HG02623 (cell line): ENCODE measurements around the gene MFSD2B.
"Not testable (repeated sequence)": the region's sequence is repeated elsewhere in the genome, so short reads cannot be mapped to it uniquely, and the experiment has no call there.

Experiments
- ATAC-seq: cut with Tn5 transposase; IDR thresholded peaks from one replicate; pipeline ENCODE4 v1.9.1; 2021; ENCODE audit warnings: moderate library complexity; ENCODE audit not compliant: unreplicated experiment

The MFSD2B gene

DNA sequence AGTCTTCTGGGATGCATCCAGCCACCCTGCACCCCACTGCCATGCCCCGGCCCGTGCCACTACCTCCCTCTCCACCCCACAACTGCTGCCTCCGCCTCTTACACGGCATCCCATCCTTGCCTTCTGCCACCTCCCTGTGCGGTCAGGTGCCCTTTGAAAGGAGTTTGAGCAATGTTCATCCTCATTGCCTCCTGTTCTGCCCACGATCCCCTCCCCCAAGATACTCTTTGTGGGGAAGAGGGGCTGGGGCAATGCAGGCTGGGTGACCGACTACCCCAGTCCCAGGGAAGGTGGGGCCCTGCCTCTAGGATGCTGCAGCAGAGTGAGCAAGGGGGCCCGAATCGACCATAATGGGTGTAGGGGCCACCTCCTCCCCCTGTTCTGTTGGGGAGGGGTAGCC, 8.4 kb downstream of the MFSD2B start:
- no peak for ATAC-seq

DNA sequence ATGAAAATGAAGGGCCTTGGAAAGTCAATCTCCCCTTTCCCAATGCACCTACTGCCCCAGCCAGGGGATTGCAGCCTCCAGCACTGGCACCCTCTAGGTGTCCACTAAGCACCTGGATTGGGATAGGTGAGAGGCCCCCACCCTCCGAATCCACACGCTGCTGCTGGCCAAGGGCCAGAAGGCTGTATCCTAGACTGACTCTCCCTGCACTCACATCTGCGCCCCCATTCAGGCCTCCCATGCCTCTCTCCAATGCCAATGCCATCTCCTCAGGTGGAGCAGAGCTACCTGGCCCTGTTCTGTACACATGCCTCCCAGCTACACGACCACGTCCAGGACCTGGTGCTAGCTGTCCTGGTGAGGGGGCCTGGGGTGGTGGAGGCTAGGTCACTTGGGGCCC, 9.8 kb downstream of the MFSD2B start:
- ATAC-seq, result no peak

GRCh38 chr2:24020244-24020643, 10.4 kb downstream of the MFSD2B start:
- no peak for ATAC-seq

- ATAC-seq, result no peak
Measured at GRCh38 chr2:24021122-24021998, 11.5 kb downstream of the MFSD2B start.

GRCh38 chr2:24022324-24022974, 12.6 kb downstream of the MFSD2B start:
- ATAC-seq, result no peak

DNA sequence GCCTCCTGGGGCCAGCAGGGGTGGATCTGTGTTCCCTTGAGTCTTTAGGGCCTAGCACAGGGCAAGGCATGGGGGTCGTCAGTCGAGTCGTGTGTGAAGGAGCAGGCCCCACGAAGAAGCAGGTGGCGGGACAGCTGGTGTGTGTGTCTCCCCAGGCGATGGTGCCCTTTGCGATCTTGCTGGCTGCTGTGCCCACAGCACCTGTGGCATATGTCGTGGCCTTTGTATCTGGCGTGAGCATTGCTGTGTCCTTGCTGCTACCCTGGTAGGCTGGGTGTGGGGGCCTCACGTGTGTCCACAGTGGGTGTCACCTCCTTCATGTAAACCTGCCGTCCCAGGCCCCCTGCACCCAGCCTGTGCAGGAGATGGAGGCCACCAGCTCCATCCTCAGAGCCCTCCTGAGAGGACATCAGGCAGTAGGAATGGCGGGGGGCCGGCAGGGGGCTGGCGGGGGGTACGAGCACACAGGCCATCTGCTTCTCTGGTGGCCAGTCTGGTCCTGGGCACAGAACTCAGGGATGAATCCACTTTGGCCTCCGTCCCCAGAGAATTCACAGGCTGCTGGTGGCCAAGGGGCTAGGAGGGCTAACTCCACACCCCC, 13.2 kb downstream of the MFSD2B start:
- no peak for ATAC-seq

GRCh38 chr2:24024018-24024417, 14.1 kb downstream of the MFSD2B start:
- ATAC-seq, result no peak

DNA sequence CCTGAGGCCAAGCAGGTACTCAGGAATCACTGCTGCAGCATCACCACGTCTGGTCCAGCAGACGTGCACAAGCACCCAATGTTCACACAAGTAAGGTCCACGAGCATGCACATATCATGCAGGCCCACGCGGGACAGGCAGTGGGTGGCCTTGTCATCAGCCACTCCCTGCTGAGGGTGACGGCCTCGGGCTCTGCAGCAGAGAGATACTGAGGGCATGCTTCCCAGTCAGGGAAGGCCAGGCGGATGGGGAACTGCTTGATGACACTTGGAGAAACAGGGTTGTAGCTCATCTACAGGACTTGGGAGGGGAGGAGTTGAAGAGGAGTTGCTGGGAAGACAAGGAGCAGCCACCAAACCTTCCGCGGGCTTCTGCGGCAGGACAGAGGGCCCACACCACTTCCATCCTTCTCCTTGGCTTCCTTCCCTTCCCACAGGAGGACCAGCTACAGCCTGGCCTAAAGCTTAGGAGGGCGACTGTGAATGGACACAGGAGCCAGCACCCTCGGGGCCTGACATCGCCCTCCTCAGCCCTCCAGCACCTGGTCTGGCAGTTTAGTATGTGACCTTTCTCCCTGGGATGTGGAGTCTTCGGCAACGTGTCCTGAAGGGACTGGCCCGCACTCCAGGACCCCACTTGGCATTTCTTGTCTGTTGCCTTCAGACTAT, 15.2 kb downstream of the MFSD2B start:
- ATAC-seq, result no peak

- ATAC-seq, result no peak
Measured at GRCh38 chr2:24026233-24026632, 16.3 kb downstream of the MFSD2B start.

- no peak for ATAC-seq
Measured at GRCh38 chr2:24038786-24039499, 29.1 kb downstream of the MFSD2B start.

DNA sequence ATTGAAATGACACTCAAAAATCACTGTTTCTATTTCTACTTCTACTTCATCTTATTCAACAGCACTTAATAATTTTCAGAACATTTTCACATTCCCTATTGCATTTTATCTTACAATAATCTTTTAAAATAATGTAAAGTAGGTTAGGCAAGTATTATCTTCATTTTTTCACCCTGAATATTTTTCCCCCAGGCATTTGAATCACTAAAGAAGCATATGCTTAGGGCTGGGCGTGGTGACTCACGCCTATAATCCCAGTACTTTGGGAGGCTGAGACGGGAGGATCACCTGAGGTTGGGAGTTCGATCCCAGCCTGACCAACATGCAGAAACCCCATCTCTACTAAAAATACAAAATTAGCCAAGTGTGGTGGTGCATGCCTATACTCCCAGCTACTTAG, 30.6 kb downstream of the MFSD2B start:
- no peak for ATAC-seq

DNA sequence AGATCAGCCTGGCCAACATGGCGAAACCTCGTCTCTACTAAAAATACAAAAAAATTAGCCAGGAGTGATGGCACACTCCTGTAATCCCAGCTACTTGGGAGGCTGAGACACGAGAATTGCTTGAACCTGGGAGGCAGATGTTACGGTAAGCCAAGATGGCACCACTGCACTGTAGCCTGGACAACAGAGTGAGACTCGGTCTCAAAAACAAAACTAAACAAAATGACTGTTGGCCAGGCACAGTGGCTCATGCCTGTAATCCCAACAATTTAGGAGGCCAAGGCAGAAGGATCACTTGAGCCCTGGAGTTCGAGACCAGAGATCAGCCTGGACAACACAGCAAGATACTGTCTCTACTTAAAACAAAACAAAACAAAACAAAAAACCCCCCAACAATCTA, 33.2 kb downstream of the MFSD2B start:
- ATAC-seq, result not testable (repeated sequence)

GRCh38 chr2:24045511-24046508, 35.9 kb downstream of the MFSD2B start:
- no peak for ATAC-seq

DNA sequence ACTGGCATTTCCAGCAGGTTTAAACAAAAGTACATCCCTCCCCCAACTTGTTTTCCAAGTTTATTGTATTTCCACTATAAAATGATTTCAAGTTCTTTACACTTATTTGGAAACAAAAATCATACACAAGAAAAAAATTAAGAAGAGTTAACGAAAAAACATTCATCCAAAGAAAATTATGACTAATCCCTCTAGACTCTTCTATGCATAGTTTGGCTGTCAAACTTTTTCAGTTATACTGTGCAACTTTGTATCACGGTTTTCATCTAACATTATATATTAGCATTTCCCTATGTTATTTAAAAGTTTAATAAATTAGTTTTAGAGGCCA, 36.7 kb downstream of the MFSD2B start:
- no peak for ATAC-seq

GRCh38 chr2:24046930-24047702, 37.2 kb downstream of the MFSD2B start, which contains the start of gene WDCP:
WDCP (minus strand) TSS chr2:24047391; CDS start chr2:24039494, 7,897 bp downstream.
- ATAC-seq, result peak; percentile 99

DNA sequence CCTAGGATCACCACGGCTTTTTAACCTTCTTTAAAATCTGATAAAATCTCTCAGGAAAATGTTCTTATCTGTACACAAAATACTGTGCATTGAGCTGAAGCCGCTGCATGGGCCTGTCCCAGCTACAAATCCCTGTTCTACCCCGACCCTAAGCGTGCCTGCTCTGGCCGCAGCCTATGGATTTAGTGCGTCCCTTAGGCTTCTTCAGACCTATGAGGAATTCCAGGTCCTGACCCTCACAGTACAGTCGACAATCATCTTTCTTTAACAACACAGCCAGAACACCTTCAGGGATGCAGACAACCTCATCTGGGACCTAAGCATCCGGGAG, 37.8 kb downstream of the MFSD2B start:
- no peak for ATAC-seq

GRCh38 chr2:24048769-24049484, 39.0 kb downstream of the MFSD2B start:
- ATAC-seq, result no peak

DNA sequence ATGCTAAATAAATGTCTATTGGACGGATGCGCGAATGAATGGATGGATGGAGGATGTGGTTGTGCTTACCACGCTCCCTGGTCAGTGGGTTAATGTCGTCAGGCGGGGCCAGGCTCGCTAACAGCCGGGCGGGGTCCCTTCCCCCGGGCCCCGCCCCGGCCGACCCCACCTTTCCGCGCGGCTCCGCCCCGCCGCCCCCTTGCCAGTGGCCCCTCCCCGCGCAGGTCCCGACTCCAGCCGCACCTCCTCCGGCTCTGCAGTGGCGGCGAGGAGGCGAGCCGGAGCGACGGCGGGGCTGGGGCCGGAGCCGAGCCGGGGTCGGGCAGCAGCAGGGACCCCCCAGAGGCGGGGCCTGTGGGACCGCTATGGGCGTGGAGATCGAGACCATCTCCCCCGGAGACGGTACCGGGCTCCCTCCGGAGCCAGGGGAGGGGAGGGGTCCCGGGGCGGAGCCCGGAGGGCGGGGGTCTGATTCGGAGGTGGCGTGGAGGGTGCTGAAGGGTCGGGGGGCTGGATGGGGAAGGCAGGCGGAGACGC, 39.7 kb downstream of the MFSD2B start, which contains the start of gene FKBP1B:
TSS of gene FKBP1B (plus strand) at position 257 of the 537 bp plus-strand sequence. CDS start at position 366, 109 bp downstream.
- ATAC-seq, result no peak
